ENCODE results near the gene FAM222A. TPM values are rescaled to one million over a fixed set of nuclear protein-coding genes. Genes with fewer than 3 reads are reported as not detected.

FAM222A gene
- total and polyA plus RNA-seq, 12 donors = 9.2 to 57.8 (median 25.3) TPM

DNA sequence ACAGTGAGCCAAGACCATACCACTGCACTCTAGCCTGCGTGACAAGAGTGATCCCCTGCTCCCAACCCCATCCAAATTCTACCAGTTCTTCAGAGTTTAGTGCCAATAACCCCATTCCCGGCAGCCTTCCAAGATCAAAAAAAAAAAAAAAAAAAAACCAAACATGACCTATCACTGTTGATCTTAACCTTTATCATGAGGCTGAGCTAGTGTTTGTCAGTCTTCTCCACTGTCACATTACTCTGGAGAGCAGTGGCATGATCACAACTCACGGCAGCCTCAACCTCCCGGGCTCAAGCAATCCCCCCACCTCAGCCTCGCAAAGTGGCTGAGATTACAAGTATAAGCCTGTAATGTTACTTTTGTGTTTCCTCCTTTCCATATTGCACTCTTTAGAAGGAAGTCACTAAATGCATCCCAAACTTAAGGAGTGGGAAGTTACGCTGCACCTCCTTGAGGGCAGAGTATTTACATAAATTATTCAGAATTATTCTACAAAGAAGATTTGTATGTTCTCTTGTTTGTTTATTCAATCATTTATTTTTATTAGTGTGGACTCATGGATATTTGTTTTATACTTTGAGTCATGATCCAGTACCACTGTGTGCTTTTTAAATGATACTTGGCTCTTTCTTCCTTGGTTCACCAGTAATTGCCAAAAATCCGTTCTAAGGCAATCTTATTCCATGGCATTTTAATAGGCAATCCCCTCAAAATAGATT lies 31.5 kb upstream of the FAM222A start:
- no peak for TF ChIP-seq POLR2A (IDR thresholded peaks at IDR 0.05)
- TF ChIP-seq, protein P1, sequence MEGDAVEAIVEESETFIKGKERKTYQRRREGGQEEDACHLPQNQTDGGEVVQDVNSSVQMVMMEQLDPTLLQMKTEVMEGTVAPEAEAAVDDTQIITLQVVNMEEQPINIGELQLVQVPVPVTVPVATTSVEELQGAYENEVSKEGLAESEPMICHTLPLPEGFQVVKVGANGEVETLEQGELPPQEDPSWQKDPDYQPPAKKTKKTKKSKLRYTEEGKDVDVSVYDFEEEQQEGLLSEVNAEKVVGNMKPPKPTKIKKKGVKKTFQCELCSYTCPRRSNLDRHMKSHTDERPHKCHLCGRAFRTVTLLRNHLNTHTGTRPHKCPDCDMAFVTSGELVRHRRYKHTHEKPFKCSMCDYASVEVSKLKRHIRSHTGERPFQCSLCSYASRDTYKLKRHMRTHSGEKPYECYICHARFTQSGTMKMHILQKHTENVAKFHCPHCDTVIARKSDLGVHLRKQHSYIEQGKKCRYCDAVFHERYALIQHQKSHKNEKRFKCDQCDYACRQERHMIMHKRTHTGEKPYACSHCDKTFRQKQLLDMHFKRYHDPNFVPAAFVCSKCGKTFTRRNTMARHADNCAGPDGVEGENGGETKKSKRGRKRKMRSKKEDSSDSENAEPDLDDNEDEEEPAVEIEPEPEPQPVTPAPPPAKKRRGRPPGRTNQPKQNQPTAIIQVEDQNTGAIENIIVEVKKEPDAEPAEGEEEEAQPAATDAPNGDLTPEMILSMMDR (IDR thresholded peaks at IDR 0.05) = no peak
- DNase-seq = no peak
- intact Hi-C loops (cut with DNase I) = no loop called here
- Histone ChIP-seq H3K9me3 (replicated peaks in 1 of 3) (no peaks in the 10 kb centered on the region), H3K4me3 (no peak overlapping the region), H3K27me3 (no peaks in the 10 kb centered on the region), H3K27ac (no peak overlapping the region), H3K36me3 (replicated peaks in 1 of 2) (no peaks in the 10 kb centered on the region), H3K4me1 (replicated peaks in 1 of 2) (peaks cover 0 to 6% of the 10 kb centered on the region in 2 donors)
- WGBS, 4 donors = 78 to 83% (median 81%) methylated on average over 7 of the region's 7 CpGs

DNA sequence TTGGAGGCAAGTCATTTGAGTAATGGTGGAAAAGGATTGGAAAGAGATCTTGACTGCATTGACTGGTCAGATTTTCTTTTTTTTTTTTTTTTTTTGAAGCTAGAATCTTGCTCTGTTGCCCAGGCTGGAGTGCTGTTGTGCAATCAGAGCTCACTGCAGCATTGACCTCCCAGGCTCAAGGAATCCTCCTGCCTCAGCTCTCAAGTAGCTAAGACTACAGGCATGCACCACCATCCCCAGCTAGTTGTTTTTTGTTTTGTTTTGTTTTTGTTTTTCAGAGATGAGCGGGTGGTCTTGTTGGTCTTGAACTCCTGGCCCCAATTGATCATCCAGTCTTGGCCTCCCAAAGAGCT lies 30.9 kb upstream of the FAM222A start:
- H3K27me3 ChIP-seq = no peaks in the 10 kb centered on the region
- DNase-seq = no peak
- no peak overlapping the region for H3K27ac ChIP-seq
- WGBS, 4 donors = 83 to 94% (median 89%) methylated on average over 1 of the region's 1 CpG
- H3K9me3 ChIP-seq (replicated peaks in 1 of 3) = no peaks in the 10 kb centered on the region
- H3K4me1 ChIP-seq (replicated peaks in 1 of 2) = peaks cover 0 to 6% of the 10 kb centered on the region in 2 donors
- intact Hi-C loops (cut with DNase I) = no loop called here
- H3K36me3 ChIP-seq (replicated peaks in 1 of 2) = no peaks in the 10 kb centered on the region
- H3K4me3 ChIP-seq = no peak overlapping the region
- no peak for TF ChIP-seq POLR2A (IDR thresholded peaks at IDR 0.05)
- TF ChIP-seq, protein P1 (IDR thresholded peaks at IDR 0.05) = no peak

DNA sequence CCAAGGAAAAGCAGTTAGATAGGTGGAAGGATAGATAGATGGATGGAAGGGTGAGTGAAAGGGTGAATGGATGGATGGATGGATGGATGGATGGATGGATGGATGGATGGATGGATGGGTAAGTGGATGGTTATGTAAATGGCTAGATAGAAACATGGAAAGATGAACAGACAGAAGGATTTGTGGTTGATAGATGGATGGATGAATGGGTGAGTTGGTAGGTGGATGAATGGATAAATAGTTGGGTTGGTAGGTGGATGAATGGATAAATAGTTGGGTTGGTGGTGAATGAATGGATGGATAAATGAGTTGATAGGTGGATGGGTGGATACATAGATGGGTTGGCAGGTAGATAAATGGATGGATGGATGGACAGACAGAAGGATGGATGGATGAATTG lies 30.3 kb upstream of the FAM222A start:
- no peak for DNase-seq
- no peak overlapping the region for H3K4me3 ChIP-seq
- intact Hi-C loops (cut with DNase I) = no loop called here
- no peaks in the 10 kb centered on the region for H3K27me3 ChIP-seq
- H3K9me3 ChIP-seq (replicated peaks in 1 of 3) = no peaks in the 10 kb centered on the region
- no peak overlapping the region for H3K27ac ChIP-seq
- TF ChIP-seq POLR2A (IDR thresholded peaks at IDR 0.05) = no peak
- TF ChIP-seq, protein P1 (IDR thresholded peaks at IDR 0.05) = no peak
- H3K4me1 ChIP-seq (replicated peaks in 1 of 2) = peaks cover 0 to 6% of the 10 kb centered on the region in 2 donors
- no peaks in the 10 kb centered on the region for H3K36me3 ChIP-seq (replicated peaks in 1 of 2)

- intact Hi-C loops (cut with DNase I) = loop anchor here in 1 of 2 donors (2.0 kb wide), 1 partner anchor 49 kb away; no protein-coding TSS in a partner anchor
- H3K9me3 ChIP-seq (replicated peaks in 1 of 3) = no peaks in the 10 kb centered on the region
- 72 to 76% (median 73%) methylated on average over 9 to 10 of the region's 10 CpGs for WGBS, 4 donors
- peaks cover 0 to under 1% of the 10 kb centered on the region in 2 donors for H3K4me1 ChIP-seq (replicated peaks in 1 of 2)
- no peak overlapping the region for H3K4me3 ChIP-seq
- DNase-seq = peak in 1 of 7 donors; percentile 39
- H3K27me3 ChIP-seq = no peaks in the 10 kb centered on the region
- H3K36me3 ChIP-seq (replicated peaks in 1 of 2) = no peaks in the 10 kb centered on the region
- no peak overlapping the region for H3K27ac ChIP-seq
- no peak for TF ChIP-seq POLR2A (IDR thresholded peaks at IDR 0.05)
- TF ChIP-seq, protein P1 (IDR thresholded peaks at IDR 0.05) = no peak
Measured at GRCh38 chr12:109685574-109686447, 27.8 kb upstream of the FAM222A start.
